ENCODE measurements around the gene TIMM17B.

The TIMM17B gene

DNA sequence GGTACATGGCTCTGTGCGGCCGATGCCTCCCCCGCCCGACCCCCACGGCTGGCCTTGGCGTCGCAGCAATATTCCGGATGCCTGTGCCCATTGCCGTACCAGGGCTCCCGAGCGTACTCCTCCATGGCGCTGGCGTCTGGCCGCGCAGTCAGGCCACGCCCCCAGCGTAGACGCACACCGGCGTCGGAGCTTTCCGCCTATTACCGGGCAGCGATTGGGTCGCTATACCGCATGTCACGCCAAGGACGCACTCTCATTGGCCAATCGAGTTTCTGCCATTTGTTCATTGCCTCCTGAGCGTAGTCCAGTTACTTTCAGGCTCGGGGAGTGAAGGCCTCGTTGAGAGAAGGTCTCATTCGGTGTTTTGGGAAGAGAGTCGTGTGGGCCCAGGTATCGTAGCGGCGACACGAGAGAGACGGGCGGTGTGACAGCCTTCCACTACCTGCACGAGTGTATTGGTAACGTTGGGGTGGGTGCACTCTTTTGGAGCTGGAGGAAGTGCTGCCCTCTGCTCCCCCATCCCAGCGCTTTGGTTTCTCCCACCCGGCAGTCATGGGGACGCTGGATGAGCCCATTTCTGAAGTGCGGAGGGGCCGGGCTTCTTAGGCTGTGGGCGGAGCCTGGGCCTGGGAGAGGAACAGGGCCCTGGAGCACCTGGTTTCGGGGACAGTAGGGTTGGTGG lies at the start of gene TIMM17B, which contains the start of gene PQBP1:
TIMM17B (minus strand) TSS at position 144 of the 682 bp plus-strand sequence; CDS start at position 125, 19 bp downstream.
PQBP1 (plus strand) TSS at position 306 of the 682 bp plus-strand sequence. CDS start 580 bp downstream, outside the sequence.
- DNase-seq, result peak; percentile 90

DNA sequence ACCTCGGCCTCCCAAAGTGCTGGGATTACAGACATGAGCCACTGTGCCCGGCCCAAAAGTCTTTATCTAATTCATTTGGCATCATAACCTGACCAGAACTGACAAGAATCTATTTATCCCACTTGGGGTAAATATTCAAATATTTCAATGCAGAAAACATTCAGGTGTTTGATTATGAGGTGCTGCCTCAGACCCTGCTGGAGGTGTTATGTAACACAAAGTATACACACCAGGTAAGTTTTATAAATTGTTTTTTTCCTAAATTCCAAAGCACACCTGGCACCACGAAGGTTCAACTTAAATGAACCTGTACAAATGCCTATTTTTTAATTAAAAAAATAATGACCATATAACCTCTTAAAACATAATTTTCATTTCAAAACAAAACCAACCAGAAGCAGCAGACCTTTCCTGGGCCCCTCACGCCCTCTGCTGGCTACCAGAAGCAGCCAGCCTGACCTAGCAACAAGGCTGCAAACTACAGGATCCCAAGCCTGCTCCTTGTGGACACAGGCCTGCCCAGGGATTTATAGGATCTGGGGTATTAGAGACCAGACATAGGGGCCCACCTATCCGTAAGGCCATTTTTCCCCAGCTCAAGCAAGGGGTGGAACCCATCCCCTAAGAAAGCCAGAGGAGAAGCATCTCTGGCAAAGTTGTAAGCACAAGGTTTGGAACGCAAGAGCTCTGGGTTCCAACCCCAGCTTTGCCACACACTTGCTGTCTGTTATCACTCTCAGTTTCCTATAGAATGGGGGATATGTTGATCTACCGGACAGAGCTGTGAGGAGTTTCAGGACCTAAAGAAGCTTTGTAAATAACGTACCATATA lies 48.2 kb upstream of the TIMM17B start:
- DNase-seq, result peak; percentile 50

DNA sequence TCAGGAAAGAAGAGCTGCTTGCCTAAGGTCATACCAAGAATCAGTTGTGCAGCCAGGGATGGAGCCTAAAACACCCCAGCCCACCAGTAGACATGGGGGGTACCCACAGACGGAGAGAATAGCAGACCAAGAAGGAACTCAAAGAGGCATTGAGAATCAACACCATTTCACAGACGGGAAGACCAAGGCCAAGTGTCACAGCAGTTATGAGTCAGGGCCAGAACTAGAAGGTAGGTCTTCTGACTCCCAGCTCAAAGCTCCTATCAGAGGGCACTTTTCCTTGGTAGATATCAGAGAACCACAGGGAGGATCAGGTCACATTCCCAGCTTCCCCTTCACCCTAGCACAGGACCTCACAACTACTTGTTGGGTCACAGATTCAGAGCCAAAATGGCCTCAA lies 45.3 kb upstream of the TIMM17B start:
- DNase-seq, result no peak

DNA sequence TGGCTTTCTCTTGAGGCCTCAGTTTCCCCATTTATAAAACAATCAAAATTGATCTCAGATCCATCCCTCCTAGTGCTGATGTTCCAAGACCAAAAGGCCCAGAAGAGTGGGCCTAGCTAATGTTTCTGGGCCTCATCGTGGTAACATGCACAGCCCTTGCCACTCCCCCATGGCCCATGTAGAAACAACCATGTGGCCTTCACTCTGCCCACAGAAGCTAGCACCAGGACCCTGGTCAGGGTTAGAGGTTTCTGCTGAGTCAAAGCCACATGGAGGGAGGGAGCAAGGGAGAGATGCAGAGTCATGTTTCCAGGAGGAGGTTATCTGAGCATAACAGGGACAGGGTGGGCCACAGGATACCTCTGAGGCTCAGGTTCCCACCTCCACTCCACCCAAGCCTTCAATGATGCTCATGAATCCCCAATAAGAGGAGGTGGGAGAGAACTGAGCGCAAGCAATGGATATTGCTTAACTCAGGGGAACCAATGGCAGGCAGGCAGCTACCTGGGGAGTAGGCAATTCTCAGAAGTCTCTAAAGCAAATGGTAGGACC lies 42.9 kb upstream of the TIMM17B start:
- DNase-seq, result no peak

DNA sequence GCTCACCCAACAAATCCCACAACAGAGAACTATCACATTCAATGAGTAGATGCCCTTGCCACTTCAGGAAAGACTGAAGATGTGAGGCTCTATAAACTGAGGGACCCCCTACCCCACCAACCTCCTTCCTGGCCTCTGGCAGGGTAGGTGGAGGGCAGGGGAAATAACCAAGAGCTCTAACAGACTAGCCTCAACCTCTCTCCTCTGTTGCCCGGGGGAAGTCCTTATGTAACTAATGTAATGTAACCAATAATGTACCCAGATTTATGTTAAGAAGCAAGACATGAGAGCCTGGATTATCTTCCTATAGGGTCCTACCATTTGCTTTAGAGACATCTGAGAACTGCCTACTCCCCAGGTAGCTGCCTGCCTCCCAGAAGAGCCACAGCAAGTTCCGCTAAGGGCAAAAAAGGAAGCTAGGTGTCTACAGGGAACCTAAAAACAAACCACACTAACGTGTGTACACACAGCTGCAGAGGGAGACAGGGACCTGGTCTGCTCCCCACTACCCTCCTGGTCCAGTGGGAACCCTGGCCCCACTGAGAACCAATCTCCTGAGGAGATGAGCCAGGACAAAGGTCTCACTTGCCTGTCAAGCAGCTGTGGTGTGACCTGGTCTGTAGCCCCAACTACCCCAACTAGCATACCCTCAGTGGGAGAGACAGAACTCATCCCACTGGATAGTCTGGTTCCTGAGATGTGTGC lies 42.1 kb upstream of the TIMM17B start:
- no peak for DNase-seq

- DNase-seq, result peak; percentile 82
These were observed 41.3 kb upstream of the TIMM17B start for GRCh38 chrX:48938721-48939425.

GRCh38 chrX:48937054-48937907 lies 39.7 kb upstream of the TIMM17B start:
- peak; percentile 91 for DNase-seq

DNA sequence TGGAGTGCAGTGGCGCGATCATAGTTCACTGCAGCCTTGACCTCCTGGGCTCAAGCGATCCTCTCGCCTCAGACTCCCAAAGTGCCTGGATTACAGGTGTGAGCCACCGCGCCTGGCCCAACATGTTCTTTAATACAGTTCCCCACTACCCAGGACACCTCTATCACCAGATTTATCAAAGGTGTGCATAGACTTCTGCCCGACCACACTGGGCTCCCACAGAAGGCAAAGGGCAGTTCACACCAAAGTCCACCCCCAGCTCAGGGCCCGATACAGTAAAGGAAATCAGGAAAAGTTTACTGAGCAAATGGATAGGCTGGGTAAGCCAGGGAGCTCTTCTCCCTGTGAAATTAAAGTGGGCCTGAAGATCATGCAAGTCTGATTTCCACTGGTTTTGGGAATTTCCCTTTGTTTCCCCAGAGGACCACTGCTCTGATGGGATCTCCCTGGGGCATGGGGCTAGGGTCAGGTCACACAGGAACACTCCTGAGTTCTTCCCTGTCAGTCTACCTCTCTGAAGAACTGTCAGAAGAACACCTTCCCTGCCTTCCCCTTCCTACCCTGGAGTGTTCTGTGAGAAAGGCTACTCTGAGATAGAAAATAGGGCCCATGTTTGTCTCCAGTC lies 39.0 kb upstream of the TIMM17B start:
- DNase-seq, result no peak

DNA sequence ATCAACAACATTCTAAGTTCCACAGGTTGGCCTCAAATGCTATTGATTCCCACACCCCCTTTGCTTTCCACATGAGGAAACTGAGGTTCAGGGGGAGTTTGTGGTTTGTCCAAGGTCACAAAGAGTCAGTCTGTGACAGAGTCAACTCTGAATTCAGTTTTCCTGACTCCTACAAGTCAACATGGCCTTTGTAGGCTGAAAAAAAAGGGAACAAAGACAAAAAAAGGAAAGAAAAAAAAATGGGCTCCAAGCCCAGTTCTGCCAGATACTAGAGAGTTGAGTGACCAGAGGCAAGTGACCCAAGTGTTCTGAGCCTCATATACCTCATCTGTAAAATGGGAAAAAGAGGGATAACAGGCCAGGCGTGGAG lies 37.7 kb upstream of the TIMM17B start:
- no peak for DNase-seq

DNA sequence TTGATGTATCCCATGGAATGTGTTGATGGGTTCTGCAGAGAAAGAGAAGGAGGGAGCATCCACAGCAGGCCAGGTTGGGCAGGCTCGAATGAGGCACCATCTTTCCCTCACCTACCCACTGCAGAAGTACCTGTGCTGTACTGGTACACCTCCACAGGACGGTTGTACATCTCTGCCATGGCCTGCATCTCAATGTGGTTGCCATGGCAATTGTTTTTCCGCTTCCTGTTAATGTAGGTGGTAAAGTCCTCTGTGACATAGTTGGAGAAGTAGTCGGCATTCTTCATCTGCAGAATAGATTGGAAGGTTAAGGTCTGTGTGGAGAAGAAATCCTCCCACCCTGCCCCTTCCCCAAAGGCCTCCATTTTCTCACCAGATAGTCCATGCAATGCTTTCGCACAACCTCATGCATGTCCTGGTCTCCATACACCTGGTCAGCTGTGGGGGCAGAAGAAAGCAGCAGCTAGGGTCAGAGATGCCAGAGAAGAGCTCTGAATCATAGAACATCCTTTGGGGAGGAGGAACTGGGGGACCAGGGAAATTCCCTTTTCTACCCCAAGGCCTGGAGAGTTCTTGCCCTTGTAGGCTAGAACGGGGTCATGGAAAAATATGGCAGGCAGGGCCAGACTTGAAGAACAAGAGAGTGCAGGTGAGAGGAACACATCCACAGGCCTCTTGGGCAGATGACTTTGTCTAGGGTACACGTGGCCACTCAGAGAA lies 37.2 kb upstream of the TIMM17B start:
- peak; percentile 49 for DNase-seq

DNA sequence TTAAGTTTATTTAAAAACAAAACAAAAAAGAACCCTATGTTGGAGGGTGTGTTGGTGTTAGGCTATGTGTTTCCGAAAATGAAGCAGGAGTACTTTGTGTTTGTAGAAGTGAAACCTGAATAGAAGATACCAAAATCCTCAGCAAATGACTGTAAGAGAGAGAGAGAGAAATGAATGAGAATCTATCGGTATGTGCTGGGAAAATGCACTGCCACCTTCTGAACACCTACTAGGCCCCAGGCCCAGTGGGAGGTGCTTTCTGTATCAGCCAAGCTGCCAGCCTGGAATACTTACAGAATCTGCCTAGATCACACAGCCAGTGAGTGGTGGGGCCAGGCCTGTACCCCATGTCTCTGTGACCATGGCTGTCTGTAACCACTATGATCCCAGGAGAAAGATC lies 36.2 kb upstream of the TIMM17B start:
- DNase-seq, result peak; percentile 51

GRCh38 chrX:48927736-48928382 lies 30.3 kb upstream of the TIMM17B start:
- no peak for DNase-seq

- DNase-seq, result no peak
These were observed 29.6 kb upstream of the TIMM17B start for GRCh38 chrX:48927123-48927522.

GRCh38 chrX:48924270-48924669 lies 26.7 kb upstream of the TIMM17B start:
- no peak for DNase-seq

GRCh38 chrX:48923771-48924170 lies 26.2 kb upstream of the TIMM17B start:
- DNase-seq, result no peak

DNA sequence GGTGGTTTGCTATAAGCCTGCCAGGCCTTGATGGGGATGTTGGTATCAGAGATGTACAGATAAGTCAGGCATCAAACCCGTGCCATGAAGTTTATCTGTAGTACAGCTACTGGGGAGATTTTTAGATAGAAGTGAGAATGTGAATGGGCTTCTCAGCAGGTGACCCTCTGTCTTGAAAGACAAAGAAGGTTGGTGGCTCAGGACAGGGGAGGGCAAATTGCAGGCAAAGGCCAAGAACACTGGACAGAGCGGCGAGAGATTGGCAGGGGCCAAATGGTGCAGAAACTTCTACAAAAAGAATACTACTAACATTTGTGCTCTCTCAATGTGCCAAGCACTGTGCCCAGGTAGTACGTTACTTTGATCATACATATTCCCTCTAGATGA lies 23.1 kb upstream of the TIMM17B start:
- no peak for DNase-seq

DNA sequence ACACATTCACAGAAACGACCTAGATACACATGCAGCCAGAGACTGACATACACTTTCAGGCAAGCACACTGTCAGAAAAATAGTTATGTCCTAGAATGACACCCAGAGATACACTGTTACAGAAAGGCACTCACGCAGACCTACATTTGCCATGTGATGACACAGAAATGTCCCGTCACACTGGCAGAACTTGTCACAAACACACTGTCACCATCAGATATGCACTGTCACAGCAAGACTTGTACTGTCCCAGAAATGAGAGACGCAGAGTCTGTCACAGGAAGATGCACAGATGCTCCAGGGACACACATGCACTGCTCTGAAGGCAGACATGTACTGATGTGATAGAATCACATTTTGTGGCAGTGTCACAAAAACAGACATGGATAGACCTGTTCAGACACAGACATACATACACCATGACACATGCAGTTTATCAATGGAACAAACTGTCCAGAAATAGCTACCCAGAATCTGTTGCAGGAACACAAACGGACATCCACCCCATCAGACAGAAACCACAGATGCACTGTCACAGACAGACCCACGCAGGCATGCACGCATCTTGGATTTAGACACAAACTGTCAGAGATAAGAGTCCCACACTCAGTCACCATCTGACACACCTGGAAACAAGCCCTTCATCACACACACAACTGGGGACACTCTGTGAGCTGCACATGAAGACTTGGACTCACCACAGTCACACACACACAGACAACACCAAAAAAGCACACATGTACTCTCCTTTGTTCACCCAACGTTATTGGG lies 22.6 kb upstream of the TIMM17B start:
- peak; percentile 52 for DNase-seq

DNA sequence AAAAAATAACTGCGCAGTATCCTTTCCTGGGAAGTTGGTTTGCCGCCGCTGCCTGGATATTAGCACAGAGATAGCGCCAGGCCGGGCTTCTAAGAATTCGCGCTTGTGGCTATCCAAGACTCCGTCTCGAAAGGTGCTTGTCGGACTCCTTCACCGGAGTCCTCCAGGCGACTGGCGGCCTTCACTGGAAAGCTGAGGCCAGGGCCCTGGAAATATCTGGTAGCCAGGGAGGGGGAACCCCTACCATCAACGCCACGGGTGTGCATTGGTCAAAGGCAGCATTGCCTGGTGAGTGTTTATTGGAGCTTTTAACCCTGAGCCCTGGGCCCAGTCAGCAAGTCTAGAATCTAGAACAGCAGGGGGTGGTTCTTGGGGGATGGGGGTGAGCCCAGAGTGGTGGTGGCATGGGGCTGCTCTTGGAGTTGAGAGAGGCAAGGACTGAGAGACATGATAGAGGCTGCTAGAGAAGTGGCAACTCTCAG lies 21.8 kb upstream of the TIMM17B start:
- peak; percentile 53 for DNase-seq
